A673 (cell line): ENCODE results near the gene DGUOK. TPM values are rescaled to one million over a fixed set of nuclear protein-coding genes. Genes with fewer than 3 reads are reported as not detected.

Experiments used
- BruUV-seq: library from RNA; stranded (reverse); fragments of 400-500 nt; replicated peaks from 2 replicates; lab custom pipeline; 2021; lab: Mats Ljungman, UMichigan
- CTCF ChIA-PET: fragments of 300-600 bp; sonication (Branson Sonifier 250); formaldehyde crosslinking; loops from one replicate; lab custom pipeline; 2022; ENCODE audit warnings: antibody characterized with exemption; lab: Charles Lee
- POLR2A ChIA-PET: fragments of 300-600 bp; sonication (Branson Sonifier 250); formaldehyde crosslinking; loops from one replicate; lab custom pipeline; 2022; ENCODE audit warnings: antibody characterized with exemption; ENCODE audit not compliant: low non-redundant PET; lab: Charles Lee
- DNase-seq: peaks from one replicate; pipeline ENCODE4 v3.0.0-alpha.2; 2015; ENCODE audit warnings: low spot score
- H3K27ac ChIP-seq: fragments of 200-600 bp; sonication (generic); 2 replicates; pipeline ENCODE4 v1.5.1; 2016; ENCODE audit warnings: mixed run types, low read depth, mild to moderate bottlenecking, mixed read lengths, antibody characterized with exemption, low read length; ENCODE audit not compliant: poor library complexity, severe bottlenecking
- H3K27me3 ChIP-seq: fragments of 200-600 bp; sonication (generic); replicated peaks from 2 replicates; pipeline ENCODE4 v1.6.1; 2017; ENCODE audit warnings: mixed run types, low read depth, mild to moderate bottlenecking, mixed read lengths, antibody characterized with exemption, low read length; ENCODE audit not compliant: insufficient read depth, poor library complexity
- H3K36me3 ChIP-seq: fragments of 200-600 bp; sonication (generic); 2 replicates; pipeline ENCODE4 v1.6.1; 2016; ENCODE audit warnings: mixed run types, mild to moderate bottlenecking, mixed read lengths, antibody characterized with exemption, low read length; ENCODE audit not compliant: insufficient read depth, poor library complexity, severe bottlenecking
- H3K4me1 ChIP-seq: fragments of 200-600 bp; sonication (generic); 2 replicates; pipeline ENCODE4 v1.6.1; 2017; ENCODE audit warnings: mixed run types, mild to moderate bottlenecking, mixed read lengths, antibody characterized with exemption, low read length; ENCODE audit not compliant: insufficient read depth, poor library complexity, severe bottlenecking
- H3K4me3 ChIP-seq: fragments of 200-600 bp; sonication (generic); 2 replicates; pipeline ENCODE4 v1.5.1; 2016; ENCODE audit warnings: low read depth, mixed run types, mild to moderate bottlenecking, mixed read lengths, low read length; ENCODE audit not compliant: poor library complexity, severe bottlenecking
- H3K9me3 ChIP-seq: fragments of 200-600 bp; sonication (generic); 2 replicates; pipeline ENCODE4 v1.6.1; 2016; ENCODE audit warnings: mixed run types, low read depth, mild to moderate bottlenecking, mixed read lengths, antibody characterized with exemption, low read length; ENCODE audit not compliant: poor library complexity, severe bottlenecking
- EZH2 ChIP-seq: fragments of 200-600 bp; sonication (generic); IDR thresholded peaks from 2 replicates; pipeline ENCODE4 v1.6.1; 2017; ENCODE audit warnings: borderline replicate concordance, low read depth, mild to moderate bottlenecking, mixed read lengths, antibody characterized with exemption, low read length; ENCODE audit not compliant: poor library complexity, severe bottlenecking
- intact Hi-C: fragments of 100-400 bp; cut with micrococcal nuclease; formaldehyde crosslinking; loops from one replicate; pipeline ENCODE4 v1.10.0; 2022; ENCODE audit not compliant: unreplicated experiment
- total RNA-seq: library from RNA; stranded (reverse); gene quantifications from 2 replicates; pipeline ENCODE4 v1.2.3, GENCODE V29; 2021
- TF ChIP-seq, protein P1 (sequence below): fragments of 300-800, 200-600 bp; sonication (generic); conservative IDR thresholded peaks from 2 replicates; pipeline ENCODE4 v1.5.1; 2017; ENCODE audit warnings: low read depth, mild to moderate bottlenecking, antibody characterized with exemption, low read length, moderate library complexity, mixed read lengths

DGUOK gene
- total RNA-seq, 1 experiment from 2014 or later = 106 TPM

DNA sequence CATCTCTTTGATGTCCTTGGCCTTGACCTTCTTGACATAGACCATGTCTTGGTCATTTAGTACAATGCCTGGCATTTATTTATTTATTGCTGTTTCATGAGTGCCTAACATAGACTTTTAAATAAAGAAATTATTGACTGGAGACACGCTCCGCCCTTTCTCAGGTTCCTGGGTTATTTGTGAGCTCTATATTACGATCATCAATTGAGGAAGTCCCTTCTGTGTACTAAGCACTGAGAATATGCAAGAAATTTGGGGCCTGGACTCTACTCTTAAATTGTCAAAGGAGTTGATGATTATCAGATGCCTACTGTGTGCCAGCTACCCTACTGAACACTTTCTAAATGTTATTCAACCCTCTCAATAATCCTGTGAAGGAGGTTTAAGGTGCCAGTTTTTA is 38.4 kb downstream of the DGUOK start:
- BruUV-seq = no TSS peak
- no peak for DNase-seq
- Histone ChIP-seq H3K36me3 (no peaks in the 10 kb centered on the region), H3K4me3 (no peak overlapping the region), H3K27ac (no peak overlapping the region), H3K27me3 (no peaks in the 10 kb centered on the region), H3K9me3 (no peaks in the 10 kb centered on the region), H3K4me1 (no peaks in the 10 kb centered on the region)
- POLR2A ChIA-PET = no interaction called here
- TF ChIP-seq, protein P1, sequence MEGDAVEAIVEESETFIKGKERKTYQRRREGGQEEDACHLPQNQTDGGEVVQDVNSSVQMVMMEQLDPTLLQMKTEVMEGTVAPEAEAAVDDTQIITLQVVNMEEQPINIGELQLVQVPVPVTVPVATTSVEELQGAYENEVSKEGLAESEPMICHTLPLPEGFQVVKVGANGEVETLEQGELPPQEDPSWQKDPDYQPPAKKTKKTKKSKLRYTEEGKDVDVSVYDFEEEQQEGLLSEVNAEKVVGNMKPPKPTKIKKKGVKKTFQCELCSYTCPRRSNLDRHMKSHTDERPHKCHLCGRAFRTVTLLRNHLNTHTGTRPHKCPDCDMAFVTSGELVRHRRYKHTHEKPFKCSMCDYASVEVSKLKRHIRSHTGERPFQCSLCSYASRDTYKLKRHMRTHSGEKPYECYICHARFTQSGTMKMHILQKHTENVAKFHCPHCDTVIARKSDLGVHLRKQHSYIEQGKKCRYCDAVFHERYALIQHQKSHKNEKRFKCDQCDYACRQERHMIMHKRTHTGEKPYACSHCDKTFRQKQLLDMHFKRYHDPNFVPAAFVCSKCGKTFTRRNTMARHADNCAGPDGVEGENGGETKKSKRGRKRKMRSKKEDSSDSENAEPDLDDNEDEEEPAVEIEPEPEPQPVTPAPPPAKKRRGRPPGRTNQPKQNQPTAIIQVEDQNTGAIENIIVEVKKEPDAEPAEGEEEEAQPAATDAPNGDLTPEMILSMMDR = no peak
- TF ChIP-seq EZH2 = no peak
- CTCF ChIA-PET = no interaction called here
- intact Hi-C loops = no loop called here

DNA sequence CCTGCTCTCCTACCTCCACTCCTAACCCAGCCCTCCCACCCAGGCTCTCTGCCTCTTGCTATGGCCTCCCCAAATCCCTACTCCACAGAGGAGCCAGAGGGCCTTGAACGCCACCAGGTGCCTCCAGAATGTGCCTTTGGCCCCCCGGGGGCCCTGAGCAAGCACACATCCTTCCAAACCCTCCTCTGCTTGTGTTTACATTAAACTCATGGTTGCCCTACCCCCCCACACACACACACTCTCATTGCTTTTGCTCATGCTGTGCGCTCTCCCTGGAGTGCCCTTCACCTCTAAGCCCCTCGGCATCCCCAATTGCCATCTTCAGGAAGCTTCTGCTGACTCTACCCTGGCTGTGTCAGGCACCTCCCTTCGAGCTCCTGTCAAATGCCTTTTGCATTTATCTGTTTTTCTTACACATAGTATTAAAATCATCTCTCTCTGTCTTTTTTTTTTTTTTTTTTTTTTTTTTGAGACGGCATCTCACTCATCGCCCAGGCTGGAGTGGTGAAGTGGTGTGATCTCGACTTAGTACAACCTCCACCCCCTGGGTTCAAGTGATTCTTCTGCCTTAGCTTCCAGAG is 41.8 kb downstream of the DGUOK start:
- no peaks in the 10 kb centered on the region for H3K27me3 ChIP-seq
- H3K4me1 ChIP-seq = no peaks in the 10 kb centered on the region
- BruUV-seq = no TSS peak
- ChIA-PET POLR2A (no interaction called here), CTCF (no interaction called here)
- H3K9me3 ChIP-seq = no peaks in the 10 kb centered on the region
- H3K4me3 ChIP-seq = no peak overlapping the region
- H3K27ac ChIP-seq = no peak overlapping the region
- DNase-seq = no peak
- TF ChIP-seq, protein P1 = no peak
- TF ChIP-seq EZH2 = no peak
- no peaks in the 10 kb centered on the region for H3K36me3 ChIP-seq
- intact Hi-C loops = no loop called here

DNA sequence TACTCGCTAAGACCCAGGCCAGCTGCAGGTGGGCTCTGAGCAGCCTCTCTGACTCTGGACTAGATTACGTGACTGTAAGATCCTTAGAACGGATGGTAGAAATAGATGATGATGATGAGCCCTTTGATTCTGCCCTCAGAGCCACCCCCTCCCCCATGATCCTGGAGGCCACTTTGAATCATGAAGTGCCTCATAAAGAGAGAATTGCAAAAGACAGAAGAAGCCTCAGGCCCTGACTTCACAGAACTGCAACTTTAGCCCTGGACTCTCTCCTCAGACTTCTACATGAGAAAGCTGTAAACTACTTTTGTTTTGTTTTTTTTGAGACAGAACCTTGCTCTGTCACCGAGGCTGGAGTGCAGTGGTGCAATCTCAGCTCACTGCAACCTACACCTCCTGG is 42.7 kb downstream of the DGUOK start:
- no peak for DNase-seq
- POLR2A ChIA-PET = no interaction called here
- Histone ChIP-seq H3K9me3 (no peaks in the 10 kb centered on the region), H3K4me1 (no peaks in the 10 kb centered on the region), H3K27ac (no peak overlapping the region), H3K4me3 (no peak overlapping the region), H3K27me3 (no peaks in the 10 kb centered on the region), H3K36me3 (no peaks in the 10 kb centered on the region)
- no TSS peak for BruUV-seq
- intact Hi-C loops = no loop called here
- no peak for TF ChIP-seq EZH2
- TF ChIP-seq, protein P1 = no peak
- CTCF ChIA-PET = no interaction called here
